HCT116 (cell line): ENCODE measurements around the gene SEMA3G.

Source experiments
- CTCF ChIP-seq, 3 experiments: fragments of 200-600 bp in 1 of 3; sonication (generic) in 1 of 3; IDR thresholded peaks in 2 of 3; conservative IDR thresholded peaks in 1 of 3; 2 replicates each; pipeline ENCODE4 v1.5.1; 2012 to 2017; ENCODE audit warnings: low read depth in 2 of 3, low read length in 2 of 3, antibody characterized with exemption in 1 of 3, borderline replicate concordance in 1 of 3, control low read depth in 1 of 3, mild to moderate bottlenecking in 1 of 3, mixed read lengths in 1 of 3, mixed run types in 1 of 3, moderate library complexity in 1 of 3; ENCODE audit not compliant: insufficient read depth in 1 of 3
- EZH2 ChIP-seq: fragments of 200-600 bp; sonication (generic); IDR thresholded peaks from 2 replicates; pipeline ENCODE4 v1.6.1; 2017; ENCODE audit warnings: antibody characterized with exemption, mixed run types

- TF ChIP-seq CTCF (IDR thresholded peaks at IDR 0.05 in 2 of 3, conservative IDR thresholded peaks at IDR 0.05 in 1 of 3; ENCODE audit: borderline replicate concordance in 1 of 3, insufficient read depth in 1 of 3, low read depth in 2 of 3, low read length in 2 of 3) (no peak), EZH2 (no peak)
Measured at GRCh38 chr3:52458770-52459545, 14.1 kb upstream of the SEMA3G start.
